Occipital lobe (tissue), 3 donors: ENCODE results near the gene EXOC1. TPM values are rescaled to one million over a fixed set of nuclear protein-coding genes. Genes with fewer than 3 reads are reported as not detected.

Source experiments
- DNase-seq: peaks from one replicate; lab custom pipeline; 2025; lab: John Stamatoyannopoulos, UW
- small RNA-seq: library from RNA; depleted of rRNA; stranded (forward); fragments of <200 nt; gene quantifications from one replicate; pipeline ENCODE3, GENCODE V24; 2014
- total RNA-seq: library from RNA; depleted of rRNA; stranded (reverse); fragments of >200 nt; gene quantifications from one replicate; pipeline ENCODE4 v1.2.3, GENCODE V29; 2014

The EXOC1 gene
- total RNA-seq, 1 donor from 2014 or later = 98.4 TPM

GRCh38 chr4:55949482-55949802 is 96.0 kb downstream of the EXOC1 start:
- no peak for DNase-seq

- DNase-seq = no peak
Observed at GRCh38 chr4:55951191-55951922, 97.9 kb downstream of the EXOC1 start.

Small RNA genes within 50 kb of the gene (small RNA-seq; reads per million reads assigned to genes)
- gene RNU6-652P = not detected

Other genes with a start within 250 kb of the EXOC1 start
- gene NMU, start 217.3 kb upstream of the EXOC1 start, total RNA-seq = 1.9 TPM
- not detected for gene EXOC1L, start 33.9 kb upstream of the EXOC1 start, total RNA-seq
- gene CEP135, start 95.3 kb downstream of the EXOC1 start, total RNA-seq = 42.0 TPM